HEK293 (cell line): ENCODE results near the gene MLLT3.

Source experiments
- CTCF ChIA-PET: fragments of 350-600 bp; formaldehyde crosslinking; extraction: SDS; loops from one replicate; lab custom pipeline; 2021; ENCODE audit warnings: antibody characterized with exemption; lab: Yijun Ruan, JAX
- POLR2A ChIA-PET: fragments of 300-600 bp; formaldehyde crosslinking; extraction: SDS; loops from one replicate; lab custom pipeline; 2020; ENCODE audit warnings: antibody characterized with exemption, inconsistent platforms; lab: Yijun Ruan, JAX
- H3K27ac ChIP-seq: fragments of 200-500 bp; sonication (Bioruptor generic); 2 replicates; pipeline ENCODE4 v1.5.1; 2014; ENCODE audit warnings: low read depth, low read length, control low read depth, inconsistent platforms; ENCODE audit errors: extremely low read depth
- H3K36me3 ChIP-seq, 2 experiments: fragments of 200-500 bp in 1 of 2; sonication (Bioruptor generic) in 1 of 2; 1 replicate in 1 of 2; 2 replicates in 1 of 2; pipeline ENCODE4 v1.5.1; 2014 to 2017; ENCODE audit warnings: inconsistent platforms in 2 of 2, low read length in 2 of 2; ENCODE audit not compliant: control insufficient read depth in 2 of 2, insufficient read depth in 1 of 2
- H3K4me1 ChIP-seq: fragments of 200-500 bp; sonication (Bioruptor generic); 2 replicates; pipeline ENCODE4 v1.5.1; 2014; ENCODE audit warnings: mild to moderate bottlenecking, low read length, inconsistent platforms; ENCODE audit not compliant: control insufficient read depth, insufficient read depth
- H3K4me3 ChIP-seq: 2 replicates; pipeline ENCODE4 v1.5.1; 2011; ENCODE audit warnings: low read depth, mild to moderate bottlenecking, control low read depth, low read length, moderate library complexity
- H3K9me3 ChIP-seq: fragments of 200-500 bp; sonication (Bioruptor generic); 2 replicates; pipeline ENCODE4 v1.5.1; 2014; ENCODE audit warnings: low read depth, low read length, inconsistent platforms; ENCODE audit not compliant: control insufficient read depth, insufficient read depth
- AEBP2 ChIP-seq: fragments of 450-650 bp; formaldehyde crosslinking; IDR thresholded peaks from 2 replicates; pipeline ENCODE4 v1.5.1; 2016; ENCODE audit warnings: missing biosample characterization, missing genetic modification characterization, borderline replicate concordance
- GLI4 ChIP-seq: fragments of 450-650 bp; formaldehyde crosslinking; IDR thresholded peaks from 2 replicates; pipeline ENCODE4 v1.5.1; 2016; ENCODE audit warnings: missing biosample characterization, missing genetic modification characterization
- KLF16 ChIP-seq: fragments of 450-650 bp; formaldehyde crosslinking; IDR thresholded peaks from 2 replicates; pipeline ENCODE4 v1.5.1; 2017; ENCODE audit warnings: missing biosample characterization, missing genetic modification characterization
- PRDM6 ChIP-seq: fragments of 450-650 bp; formaldehyde crosslinking; IDR thresholded peaks from 2 replicates; pipeline ENCODE4 v1.5.1; 2017; ENCODE audit warnings: missing biosample characterization, missing genetic modification characterization
- ZBTB44 ChIP-seq: fragments of 450-650 bp; IDR thresholded peaks from 2 replicates; pipeline ENCODE4 v1.5.1; 2018; ENCODE audit warnings: missing biosample characterization, mild to moderate bottlenecking, missing genetic modification characterization
- ZIC2 ChIP-seq: fragments of 450-650 bp; formaldehyde crosslinking; IDR thresholded peaks from 2 replicates; pipeline ENCODE4 v1.5.1; 2016; ENCODE audit warnings: missing biosample characterization, missing genetic modification characterization
- ZNF112 ChIP-seq: fragments of 450-650 bp; formaldehyde crosslinking; IDR thresholded peaks from 2 replicates; pipeline ENCODE4 v1.5.0; 2017; ENCODE audit warnings: missing biosample characterization, missing genetic modification characterization
- ZNF175 ChIP-seq: fragments of 450-650 bp; formaldehyde crosslinking; IDR thresholded peaks from 2 replicates; pipeline ENCODE4 v1.5.1; 2016; ENCODE audit warnings: missing biosample characterization, missing genetic modification characterization
- ZNF366 ChIP-seq: fragments of 450-650 bp; formaldehyde crosslinking; conservative IDR thresholded peaks from 2 replicates; pipeline ENCODE4 v1.5.1; 2016; ENCODE audit warnings: missing biosample characterization, missing genetic modification characterization
- ZNF510 ChIP-seq: fragments of 450-650 bp; formaldehyde crosslinking; IDR thresholded peaks from 2 replicates; pipeline ENCODE4 v1.5.1; 2018; ENCODE audit warnings: mild to moderate bottlenecking, missing genetic modification characterization, missing biosample characterization; ENCODE audit not compliant: insufficient replicate concordance
- ZNF514 ChIP-seq: fragments of 450-650 bp; formaldehyde crosslinking; IDR thresholded peaks from 2 replicates; pipeline ENCODE4 v1.5.1; 2016; ENCODE audit warnings: missing biosample characterization, missing genetic modification characterization
- ZNF549 ChIP-seq: fragments of 450-650 bp; IDR thresholded peaks from 2 replicates; pipeline ENCODE4 v1.5.1; 2018; ENCODE audit warnings: missing biosample characterization, missing genetic modification characterization, mild to moderate bottlenecking, inconsistent platforms, moderate library complexity
- ZNF571 ChIP-seq: fragments of 450-650 bp; formaldehyde crosslinking; IDR thresholded peaks from 2 replicates; pipeline ENCODE4 v1.5.0; 2017; ENCODE audit warnings: missing biosample characterization, missing genetic modification characterization
- ZNF629 ChIP-seq: fragments of 450-650 bp; formaldehyde crosslinking; IDR thresholded peaks from 2 replicates; pipeline ENCODE4 v1.5.1; 2017; ENCODE audit warnings: missing biosample characterization, missing genetic modification characterization

MLLT3 gene

GRCh38 chr9:20447291-20447690 lies 175.0 kb downstream of the MLLT3 start:
- TF ChIP-seq KLF16 (tag by site-specific recombination) = no peak
- no peak for TF ChIP-seq ZNF571 (tag by site-specific recombination)
- Histone ChIP-seq H3K4me3 (no peak overlapping the region), H3K36me3 (no peaks in the 10 kb centered on the region), H3K27ac (no peak overlapping the region), H3K4me1 (peaks cover 3% of the 10 kb centered on the region; the same call in 1 of the 2 replicates), H3K9me3 (no peaks in the 10 kb centered on the region)
- ChIA-PET CTCF (interaction anchor here (0.6 kb wide), 1 partner anchor 93 kb away, joined by 3 read pairs; no protein-coding TSS in a partner anchor), POLR2A (interaction anchor here (0.7 kb wide), 1 partner anchor 175 kb away, joined by 3 read pairs; the partner anchor contains the start of gene MLLT3)

- ChIA-PET POLR2A (no interaction called here), CTCF (no interaction called here)
- no peak for TF ChIP-seq ZIC2 (tag by site-specific recombination)
- TF ChIP-seq ZBTB44 = peak; percentile 39; the same call in 1 of the 2 replicates
- TF ChIP-seq AEBP2 = no peak
- no peak for TF ChIP-seq GLI4
- TF ChIP-seq ZNF112 = no peak
- TF ChIP-seq ZNF629 = peak; percentile 55
- peak; percentile 89 for TF ChIP-seq ZNF549
- no peak for TF ChIP-seq ZNF510 (tag by site-specific recombination)
- 0 out of 2 replicates have a peak, but pooled peaks have one; percentile 7 for TF ChIP-seq PRDM6 (tag by site-specific recombination)
- TF ChIP-seq ZNF175 (tag by site-specific recombination) = no peak
- H3K4me3 ChIP-seq = no peak overlapping the region
- H3K27ac ChIP-seq = no peak overlapping the region
- H3K4me1 ChIP-seq = peaks cover 10% of the 10 kb centered on the region
- no peaks in the 10 kb centered on the region for H3K9me3 ChIP-seq
- no peaks in the 10 kb centered on the region for H3K36me3 ChIP-seq
These were observed 176.1 kb downstream of the MLLT3 start for GRCh38 chr9:20446248-20446647.

GRCh38 chr9:20442461-20443319 lies 179.6 kb downstream of the MLLT3 start:
- Histone ChIP-seq H3K36me3 (peaks cover 0 to 4% of the 10 kb centered on the region in 2 experiments; a peak in 1 of 3 replicates), H3K27ac (no peak overlapping the region), H3K9me3 (no peaks in the 10 kb centered on the region), H3K4me3 (no peak overlapping the region), H3K4me1 (peaks cover 15% of the 10 kb centered on the region)
- POLR2A ChIA-PET = no interaction called here
- TF ChIP-seq ZNF366 (tag by site-specific recombination) (peak; percentile 79), ZNF514 (tag by site-specific recombination) (no peak)
- CTCF ChIA-PET = no interaction called here
